Measurements from ENCODE around the gene OR2F2.
A peak's percentile ranks its signal among the peaks of the same experiment; 100 is the strongest.

OR2F2 gene

DNA sequence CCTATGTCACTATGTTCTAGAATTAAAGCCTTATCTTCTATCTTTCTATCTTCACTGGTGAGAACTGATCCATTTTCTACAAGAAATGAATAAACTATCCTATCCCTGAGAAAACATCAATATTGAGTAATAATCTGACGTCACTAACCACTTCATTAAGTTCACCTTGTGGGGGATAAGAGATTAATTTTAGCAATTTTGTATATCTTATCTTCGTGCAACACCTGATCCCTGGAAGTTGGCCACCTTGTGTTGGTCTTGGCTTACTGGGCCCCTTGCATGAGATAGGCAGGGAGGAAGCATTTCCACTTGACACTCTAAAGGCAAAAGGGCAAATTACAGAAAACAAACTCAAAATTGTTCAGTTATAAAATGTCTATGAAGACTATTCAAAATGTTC, 45.0 kb downstream of the OR2F2 start:
- Histone ChIP-seq H2AFZ (ENCODE audit: low read length, unreplicated experiment) (no peak overlapping the region), H3K36me3 (ENCODE audit: insufficient read depth, low read length) (no peaks in the 10 kb centered on the region), H3K79me2 (ENCODE audit: control insufficient read depth, insufficient read depth, low read length, unreplicated experiment) (no peaks in the 10 kb centered on the region), H3K27ac (ENCODE audit: low read depth, low read length) (peak overlapping the region; percentile 80), H3K4me3 (ENCODE audit: low read depth, low read length) (peak overlapping the region; percentile 30; the same call in 1 of the 2 replicates), H3K4me1 (ENCODE audit: control insufficient read depth, insufficient read depth, low read length, unreplicated experiment) (peaks cover 27% of the 10 kb centered on the region), H3K27me3 (ENCODE audit: insufficient read depth, low read length) (no peaks in the 10 kb centered on the region)

DNA sequence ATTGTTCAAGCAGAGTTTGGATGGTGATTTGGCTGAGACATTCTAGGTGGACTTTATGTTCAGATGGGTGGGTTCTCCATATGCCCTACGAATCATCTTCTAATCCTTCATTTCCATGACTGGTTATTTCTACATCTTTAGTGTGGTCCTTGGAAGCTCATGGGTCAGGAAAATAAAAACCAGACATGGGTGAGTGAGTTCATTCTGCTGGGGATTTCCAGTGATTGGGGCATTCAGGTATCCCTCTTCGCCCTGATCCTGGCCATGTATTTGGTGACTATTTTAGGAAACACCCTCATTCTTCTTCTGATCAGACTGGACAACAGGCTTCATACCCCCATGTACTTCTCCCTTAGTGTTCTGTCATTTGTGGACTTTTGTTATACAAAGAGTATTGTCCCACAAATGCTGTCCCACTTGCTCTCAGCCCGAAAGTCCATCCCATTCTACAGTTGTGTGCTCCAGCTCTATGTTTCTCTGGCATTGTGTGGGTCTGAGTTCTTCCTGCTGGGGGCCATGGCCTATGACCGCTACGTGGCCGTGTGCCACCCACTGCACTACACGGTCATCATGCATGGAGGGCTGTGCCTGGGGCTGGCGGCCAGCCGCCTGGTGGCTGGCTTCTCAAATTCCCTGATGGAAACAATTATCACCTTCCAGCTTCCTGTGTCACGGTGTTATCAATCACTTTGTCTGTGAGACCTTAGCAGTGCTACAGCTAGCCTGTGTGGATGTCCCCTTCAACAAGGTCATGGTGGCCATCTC, 45.9 kb downstream of the OR2F2 start:
- H3K36me3 ChIP-seq (ENCODE audit: insufficient read depth, low read length): no peaks in the 10 kb centered on the region
- peaks cover 27% of the 10 kb centered on the region for H3K4me1 ChIP-seq (ENCODE audit: control insufficient read depth, insufficient read depth, low read length, unreplicated experiment)
- H3K27ac ChIP-seq (ENCODE audit: low read depth, low read length): peak overlapping the region; percentile 80; the same call in 1 of the 2 replicates
- no peaks in the 10 kb centered on the region for H3K79me2 ChIP-seq (ENCODE audit: control insufficient read depth, insufficient read depth, low read length, unreplicated experiment)
- H2AFZ ChIP-seq (ENCODE audit: low read length, unreplicated experiment): no peak overlapping the region
- H3K27me3 ChIP-seq (ENCODE audit: insufficient read depth, low read length): no peaks in the 10 kb centered on the region
- H3K4me3 ChIP-seq (ENCODE audit: low read depth, low read length): no peak overlapping the region

DNA sequence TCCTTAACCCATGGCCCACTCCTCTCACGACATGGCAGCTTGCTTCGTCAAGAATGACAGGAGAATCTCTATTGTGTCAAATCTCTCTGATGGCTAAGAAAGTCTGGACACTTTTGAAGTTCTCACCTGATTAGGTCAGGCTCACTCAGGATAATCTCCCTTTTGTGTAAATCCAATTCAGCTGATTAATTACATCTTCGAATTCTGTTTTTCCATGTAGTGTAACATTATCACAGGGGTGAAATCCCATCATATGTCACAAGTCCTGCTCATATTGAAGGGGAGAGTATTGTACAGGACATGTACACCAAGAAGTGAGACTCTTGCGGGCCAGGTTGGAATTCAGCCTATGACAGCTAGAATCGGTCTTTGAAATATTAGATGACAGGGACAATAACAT, 48.9 kb downstream of the OR2F2 start:
- H3K4me1 ChIP-seq (ENCODE audit: control insufficient read depth, insufficient read depth, low read length, unreplicated experiment): peaks cover 28% of the 10 kb centered on the region
- H2AFZ ChIP-seq (ENCODE audit: low read length, unreplicated experiment): no peak overlapping the region
- H3K4me3 ChIP-seq (ENCODE audit: low read depth, low read length): no peak overlapping the region
- H3K79me2 ChIP-seq (ENCODE audit: control insufficient read depth, insufficient read depth, low read length, unreplicated experiment): no peaks in the 10 kb centered on the region
- H3K27ac ChIP-seq (ENCODE audit: low read depth, low read length): no peak overlapping the region
- no peaks in the 10 kb centered on the region for H3K36me3 ChIP-seq (ENCODE audit: insufficient read depth, low read length)
- no peaks in the 10 kb centered on the region for H3K27me3 ChIP-seq (ENCODE audit: insufficient read depth, low read length)

Measured in ACC112 (cell line).